GM10847 (cell line): ENCODE measurements around the gene ANKUB1.

Experiments used
- POLR2A ChIP-seq: IDR thresholded peaks from 2 replicates; pipeline ENCODE4 v1.6.1; 2011; ENCODE audit not compliant: insufficient read length; ENCODE audit errors: extremely low read depth

ANKUB1 gene

DNA sequence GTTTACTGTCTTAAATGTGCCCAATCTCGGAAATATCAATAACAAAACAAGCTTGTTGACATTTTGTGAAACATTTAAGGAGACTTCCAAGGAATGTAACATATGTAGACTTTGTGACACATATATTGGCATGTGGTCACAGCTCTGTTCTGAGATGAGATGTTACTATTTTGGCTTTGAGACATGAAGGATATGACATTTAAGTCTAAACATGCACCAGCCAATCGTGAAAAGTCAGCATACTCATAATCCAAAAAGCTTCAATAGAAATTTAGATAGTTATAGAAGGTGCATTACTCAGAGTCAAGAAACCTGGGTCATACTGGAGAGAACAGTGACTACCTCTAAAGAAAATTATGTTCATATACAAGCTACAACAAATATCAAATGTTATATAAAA is 53.5 kb downstream of the ANKUB1 start:
- no peak for TF ChIP-seq POLR2A

DNA sequence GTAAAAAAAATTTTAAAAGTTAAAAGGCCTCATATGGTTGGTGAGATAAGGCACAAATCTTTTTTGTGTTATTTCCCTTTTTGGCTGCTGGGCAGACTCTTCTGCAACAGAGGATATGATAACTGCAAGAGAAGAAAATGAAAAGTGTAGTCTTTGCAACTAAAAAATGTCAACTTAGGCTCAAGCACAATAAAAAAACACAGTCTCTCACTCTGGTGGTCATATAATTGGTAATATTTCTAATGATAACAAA is 55.5 kb downstream of the ANKUB1 start:
- TF ChIP-seq POLR2A = no peak

GRCh38 chr3:149736175-149736952 is 56.0 kb downstream of the ANKUB1 start:
- TF ChIP-seq POLR2A = no peak

GRCh38 chr3:149732234-149732633 is 60.1 kb downstream of the ANKUB1 start:
- no peak for TF ChIP-seq POLR2A

GRCh38 chr3:149727656-149728055 is 64.7 kb downstream of the ANKUB1 start:
- no peak for TF ChIP-seq POLR2A

- no peak for TF ChIP-seq POLR2A
These were observed 65.5 kb downstream of the ANKUB1 start for GRCh38 chr3:149726716-149727407.

- TF ChIP-seq POLR2A = no peak
These were observed 68.6 kb downstream of the ANKUB1 start for GRCh38 chr3:149723781-149724180.

DNA sequence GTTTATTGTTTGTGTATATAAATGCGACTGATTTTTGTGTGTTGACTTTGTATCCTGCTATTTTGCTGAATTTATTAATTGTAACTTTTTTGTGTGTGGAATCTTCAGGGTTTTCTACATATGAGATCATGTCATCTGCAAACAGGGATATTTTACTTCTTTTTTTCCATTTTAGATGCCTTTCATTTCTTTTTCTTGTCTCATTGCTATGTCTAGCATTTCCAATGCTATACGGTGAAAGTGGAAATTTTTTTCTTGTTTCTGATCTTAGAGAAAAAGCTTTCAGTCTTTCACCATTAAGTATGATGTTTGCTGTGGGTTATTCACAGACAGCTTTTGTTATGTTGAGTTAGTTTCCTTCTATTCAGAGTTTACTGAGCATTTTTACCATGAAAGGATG is 71.4 kb downstream of the ANKUB1 start:
- TF ChIP-seq POLR2A = no peak

- TF ChIP-seq POLR2A = no peak
These were observed 74.8 kb downstream of the ANKUB1 start for GRCh38 chr3:149717391-149718056.

DNA sequence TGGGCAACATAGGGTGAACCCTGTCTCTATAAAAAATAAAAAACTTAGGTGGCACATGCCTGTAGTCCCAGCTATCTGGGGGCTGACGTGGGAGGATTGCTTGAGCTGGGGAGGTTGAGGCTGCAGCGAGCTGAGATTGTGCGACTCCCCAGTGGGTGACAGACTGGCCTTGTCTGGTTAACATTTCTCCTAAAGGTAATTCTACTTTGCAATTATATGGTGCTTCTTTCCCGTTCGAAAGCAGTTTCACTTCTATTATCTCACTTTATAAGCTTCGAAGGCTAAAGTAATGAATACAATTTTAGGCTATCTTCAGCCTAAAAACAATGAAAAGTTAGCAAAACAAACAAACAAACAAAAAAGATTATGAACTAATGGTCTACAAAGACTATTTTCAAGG is 75.4 kb downstream of the ANKUB1 start:
- no peak for TF ChIP-seq POLR2A

- no peak for TF ChIP-seq POLR2A
These were observed 77.1 kb downstream of the ANKUB1 start for GRCh38 chr3:149715247-149715646.

DNA sequence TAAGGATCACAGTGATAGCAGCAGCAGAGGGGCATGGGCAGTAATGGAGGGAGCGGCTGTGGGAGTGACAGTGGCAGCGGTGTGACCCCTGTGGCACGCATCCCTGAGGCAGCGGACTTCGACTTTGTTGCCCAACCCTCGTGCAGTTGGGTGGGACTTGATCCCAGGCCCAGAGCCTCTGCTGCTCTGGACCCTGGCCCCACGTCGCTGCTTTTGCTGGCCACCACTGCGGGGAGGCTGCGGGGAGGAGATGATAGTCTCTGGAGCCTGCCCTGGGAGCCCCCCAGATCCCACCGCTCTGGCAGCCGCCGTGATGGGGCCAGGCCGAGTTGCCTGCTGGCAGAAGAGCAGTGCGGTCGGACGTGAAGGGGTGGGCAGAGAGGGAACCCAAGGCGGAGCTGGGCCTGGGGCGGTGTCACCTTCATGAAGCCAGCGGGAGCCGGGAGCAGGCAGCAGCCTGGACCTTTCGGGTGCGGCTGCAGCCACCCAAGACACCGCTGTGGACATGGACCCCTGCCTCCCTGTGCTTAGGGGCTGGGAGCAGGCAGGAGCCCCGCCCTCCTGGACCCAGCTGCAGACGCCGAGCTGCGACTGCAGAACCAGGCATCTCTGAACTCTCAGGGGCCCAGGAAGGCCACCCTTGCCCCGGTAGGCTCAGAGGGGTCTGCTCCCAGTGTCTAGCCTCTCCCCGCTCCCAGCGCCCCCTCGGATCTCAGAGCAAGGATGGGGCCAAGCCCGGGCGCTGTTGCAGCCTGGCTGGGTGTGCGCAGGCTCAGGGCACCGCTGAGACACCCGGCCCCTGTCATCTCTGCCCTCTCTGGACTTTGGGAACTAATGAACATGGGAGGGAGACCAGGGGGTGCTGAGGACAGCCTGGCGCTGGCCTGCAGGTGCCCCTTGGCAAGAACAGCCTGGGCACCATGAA is 78.4 kb downstream of the ANKUB1 start:
- no peak for TF ChIP-seq POLR2A
